GM21381 (cell line): Measurements from ENCODE around the gene FXYD7.

Source experiments
- ATAC-seq: cut with Tn5 transposase; IDR thresholded peaks from one replicate; pipeline ENCODE4 v1.9.1; 2021; ENCODE audit warnings: mild to moderate bottlenecking, moderate library complexity; ENCODE audit not compliant: unreplicated experiment

The FXYD7 gene

DNA sequence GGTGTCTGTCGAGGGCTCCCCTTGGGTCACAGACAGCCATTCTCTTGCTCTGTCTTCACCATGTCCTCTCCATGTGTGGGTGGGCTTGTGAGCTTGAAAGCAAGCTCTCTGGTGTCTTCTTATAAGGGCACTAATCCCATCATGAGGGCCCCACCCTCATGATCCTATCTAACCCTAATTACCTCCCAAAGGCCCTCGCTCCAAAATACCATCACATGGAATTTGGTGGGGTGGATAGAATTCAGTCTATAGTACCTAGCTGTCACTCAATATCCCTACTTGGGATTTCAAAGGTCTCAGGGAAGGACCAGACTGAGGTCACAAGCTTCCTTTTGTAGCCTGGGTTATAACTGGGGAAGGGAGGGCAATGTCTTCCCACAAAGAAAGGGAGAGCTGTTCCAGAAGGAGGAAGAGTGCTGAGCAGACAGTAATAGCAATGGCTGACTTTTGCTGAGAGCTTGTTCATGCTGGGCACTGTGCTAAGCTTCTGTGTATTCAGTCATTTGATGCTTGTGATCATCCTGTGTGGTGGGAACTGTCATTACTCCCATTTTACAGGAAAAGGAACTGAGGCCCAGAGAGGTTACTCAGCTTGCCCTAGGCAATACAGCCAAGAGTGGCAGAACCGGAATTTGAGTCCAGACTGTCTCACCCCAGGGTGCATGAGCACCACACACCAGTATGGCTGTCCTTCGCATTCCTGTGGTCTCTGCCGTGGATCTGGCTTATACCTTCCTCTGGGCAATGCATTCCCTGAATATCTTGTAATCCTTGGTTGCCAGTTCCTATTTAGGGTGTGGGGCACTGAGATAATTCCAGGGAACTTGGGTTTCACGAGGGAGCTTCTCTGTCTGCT is 19.6 kb downstream of the FXYD7 start:
- ATAC-seq, result no peak

GRCh38 chr19:35164418-35164817 is 21.4 kb downstream of the FXYD7 start:
- no peak for ATAC-seq

DNA sequence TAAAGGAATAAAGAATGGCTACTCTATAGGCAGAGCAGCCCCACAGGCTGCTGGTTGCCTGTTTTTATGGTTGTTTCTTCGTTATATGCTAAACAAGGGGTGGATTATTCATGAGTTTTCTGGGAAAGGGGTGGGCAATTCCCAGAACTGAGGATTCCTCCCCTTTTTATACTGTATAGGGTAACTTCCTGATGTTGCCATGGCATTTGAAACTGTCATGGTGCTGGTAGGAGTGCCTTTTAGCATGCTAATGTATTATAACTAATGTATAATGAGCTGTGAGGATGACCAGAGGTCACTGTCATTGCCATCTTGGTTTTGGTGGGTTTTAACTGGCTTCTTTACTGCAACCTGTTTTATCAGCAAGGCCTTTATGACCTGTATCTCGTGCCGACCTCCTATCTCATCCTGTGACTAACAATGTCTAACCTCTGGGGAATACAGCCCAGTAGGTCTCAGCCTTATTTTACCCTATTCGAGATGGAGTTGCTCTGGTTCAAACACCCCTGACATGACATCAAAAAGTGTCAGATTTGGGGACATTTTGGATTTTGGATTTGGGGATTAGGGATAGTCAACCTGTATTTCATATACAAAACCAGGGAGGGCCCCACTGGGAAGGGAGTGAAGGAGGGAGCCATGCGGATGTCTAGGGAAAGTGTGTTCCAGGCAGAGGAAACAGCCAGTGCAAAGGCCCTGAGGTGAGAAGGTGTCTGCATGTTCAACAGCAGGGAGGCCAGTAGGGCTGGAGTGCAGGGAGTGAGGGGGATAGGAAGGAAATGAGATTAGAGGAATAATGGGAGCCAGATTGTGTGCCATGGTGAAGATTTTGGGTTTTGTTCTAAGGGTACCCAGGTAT is 22.4 kb downstream of the FXYD7 start:
- ATAC-seq, result no peak

GRCh38 chr19:35166100-35167063 is 23.3 kb downstream of the FXYD7 start:
- no peak for ATAC-seq

- ATAC-seq, result no peak
These were observed 24.4 kb downstream of the FXYD7 start for GRCh38 chr19:35167251-35168119.

- no peak for ATAC-seq
These were observed 25.1 kb downstream of the FXYD7 start for GRCh38 chr19:35168196-35168595.

DNA sequence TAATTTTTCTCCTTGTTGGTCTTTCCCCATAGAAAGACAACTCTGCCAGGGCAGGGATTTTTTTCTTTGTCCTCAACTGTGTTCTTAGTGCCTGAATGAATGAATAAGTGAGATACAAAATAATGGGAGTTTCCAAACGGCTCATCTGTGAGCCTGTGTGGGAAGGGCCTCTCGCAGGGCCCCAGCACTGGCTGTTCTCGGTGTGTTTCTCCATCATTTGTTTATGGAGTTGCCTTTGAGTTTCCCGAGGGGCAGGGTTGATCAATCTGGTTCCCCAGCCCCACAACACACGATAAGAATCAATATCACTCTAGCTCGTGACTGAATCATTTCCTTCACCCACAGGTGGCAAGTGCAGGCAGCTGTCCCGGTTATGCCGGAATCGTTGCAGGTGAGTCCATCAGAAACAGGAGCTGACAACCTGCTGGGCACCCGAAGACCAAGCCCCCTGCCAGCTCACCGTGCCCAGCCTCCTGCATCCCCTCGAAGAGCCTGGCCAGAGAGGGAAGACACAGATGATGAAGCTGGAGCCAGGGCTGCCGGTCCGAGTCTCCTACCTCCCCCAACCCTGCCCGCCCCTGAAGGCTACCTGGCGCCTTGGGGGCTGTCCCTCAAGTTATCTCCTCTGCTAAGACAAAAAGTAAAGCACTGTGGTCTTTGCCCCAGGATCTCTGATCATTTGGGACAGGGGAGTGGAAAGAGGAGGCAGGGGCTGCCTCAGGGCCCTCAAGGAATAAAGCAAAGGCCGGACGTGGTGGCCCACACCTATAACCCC is 26.4 kb downstream of the FXYD7 start:
- ATAC-seq, result no peak

DNA sequence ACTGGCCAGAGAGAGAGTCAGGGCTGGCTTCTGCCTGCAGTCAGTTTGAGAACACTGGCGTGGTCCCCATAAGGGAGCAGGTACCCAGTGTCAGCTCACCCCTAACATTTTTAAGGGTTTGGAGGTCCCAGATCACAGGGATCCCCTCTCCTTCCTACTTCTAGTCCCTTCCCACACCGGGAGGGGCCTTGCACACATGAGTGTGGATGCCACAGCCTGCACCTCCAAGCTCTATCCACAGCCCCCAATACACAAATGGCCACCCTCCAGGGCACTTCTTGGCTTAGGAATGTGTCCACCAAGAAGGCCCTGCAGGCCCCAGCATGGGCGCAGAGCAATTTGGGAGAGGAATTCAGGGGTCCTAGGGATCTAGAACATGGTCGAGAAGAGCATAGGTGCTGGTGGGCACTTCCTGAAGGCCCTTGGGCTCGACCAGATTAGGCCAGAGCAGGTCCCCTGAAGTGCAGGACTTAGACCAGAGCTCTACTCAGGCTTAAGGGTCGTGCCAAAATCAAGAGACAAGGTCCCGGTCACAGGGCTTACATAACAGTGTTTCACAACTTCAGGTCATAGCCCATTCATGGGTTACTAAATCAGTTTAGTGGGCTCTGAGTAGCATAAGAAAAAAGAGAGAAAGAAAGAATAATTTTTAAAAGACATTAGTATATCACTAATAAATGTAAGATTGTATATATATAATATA is 27.5 kb downstream of the FXYD7 start:
- no peak for ATAC-seq

- no peak for ATAC-seq
These were observed 28.7 kb downstream of the FXYD7 start for GRCh38 chr19:35171730-35172129.

DNA sequence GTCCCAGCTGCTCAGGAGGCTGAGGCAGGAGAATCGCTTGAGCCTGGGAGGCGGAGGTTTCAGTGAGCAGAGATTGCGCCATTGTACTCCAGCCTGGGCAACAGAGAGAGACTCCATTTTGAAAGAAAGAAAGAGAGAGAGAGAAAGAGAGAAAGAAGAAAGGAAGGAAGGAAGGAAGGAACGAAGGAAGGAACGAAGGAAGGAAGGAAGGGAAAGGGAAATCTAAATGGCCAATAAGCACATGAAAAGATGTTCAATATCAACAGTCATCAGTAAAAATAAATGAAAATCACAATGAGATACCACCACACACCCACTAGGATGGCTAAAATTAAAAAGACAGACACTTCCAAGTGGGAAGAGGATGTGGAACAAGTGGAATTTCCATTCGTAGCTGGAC is 31.2 kb downstream of the FXYD7 start:
- no peak for ATAC-seq

GRCh38 chr19:35176181-35176570 is 33.1 kb downstream of the FXYD7 start:
- ATAC-seq, result no peak

DNA sequence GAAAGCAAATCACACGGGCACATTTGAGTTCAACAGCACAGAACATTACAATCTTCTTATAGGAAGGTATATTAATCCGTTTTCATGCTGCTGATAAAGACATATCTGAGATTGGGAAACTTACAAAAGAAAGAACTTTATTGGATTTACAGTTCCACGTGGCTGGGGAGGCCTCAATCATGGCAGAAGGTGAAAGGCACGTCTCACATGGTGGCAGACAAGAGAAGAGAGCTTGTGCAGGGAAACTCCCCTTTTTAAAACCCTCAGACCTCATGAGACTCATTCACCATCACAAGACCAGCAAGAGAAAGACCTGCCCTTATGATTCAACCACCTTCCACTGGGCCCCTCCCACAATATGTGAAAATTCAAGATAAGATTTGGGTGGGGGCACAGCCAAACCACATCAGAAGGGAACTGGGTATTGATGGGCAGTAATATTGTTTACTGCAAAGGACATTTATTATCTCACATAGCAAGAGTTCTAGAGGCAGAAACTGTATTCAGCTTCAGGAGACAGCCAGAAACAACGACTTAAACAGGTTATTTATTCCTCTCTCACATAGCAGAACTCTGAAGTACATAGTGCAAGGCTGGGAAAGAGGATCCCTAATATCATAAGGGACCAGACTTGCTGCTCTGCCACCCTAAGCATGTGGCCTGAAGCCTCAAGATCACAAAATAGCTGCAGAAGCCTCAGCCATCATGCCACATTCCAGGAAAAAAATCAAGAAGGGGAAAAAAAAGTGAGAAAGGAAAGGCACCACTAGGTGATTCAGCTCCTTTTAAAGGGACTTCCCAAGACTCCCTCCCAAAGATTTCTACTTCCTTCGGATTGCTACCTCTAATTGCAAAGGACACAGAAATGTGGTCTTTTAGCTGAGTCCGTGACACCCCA is 34.6 kb downstream of the FXYD7 start:
- ATAC-seq, result no peak

- no peak for ATAC-seq
These were observed 35.6 kb downstream of the FXYD7 start for GRCh38 chr19:35178701-35179100.

- ATAC-seq, result no peak
These were observed 36.8 kb downstream of the FXYD7 start for GRCh38 chr19:35179830-35180229.

DNA sequence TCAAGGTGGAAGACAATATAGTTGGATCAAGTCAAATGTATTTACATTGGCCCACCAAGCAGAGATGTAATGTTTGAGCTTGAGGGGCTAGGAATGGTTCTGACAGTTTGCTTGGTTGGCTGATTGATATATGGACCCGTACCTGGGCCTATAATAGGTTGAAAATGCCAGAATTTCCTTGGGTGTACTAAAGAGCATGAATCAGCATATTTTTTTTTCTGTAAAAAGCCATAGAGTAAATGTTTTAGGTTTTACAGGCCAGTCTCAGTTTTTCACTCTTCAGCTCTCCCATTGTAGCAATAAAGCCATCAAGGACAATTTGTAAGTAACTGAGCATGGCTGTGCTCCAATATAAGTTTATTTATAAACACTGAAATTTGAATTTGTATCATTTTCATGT is 38.3 kb downstream of the FXYD7 start:
- no peak for ATAC-seq

- no peak for ATAC-seq
These were observed 41.2 kb downstream of the FXYD7 start for GRCh38 chr19:35184267-35184666.

- no peak for ATAC-seq
These were observed 41.8 kb downstream of the FXYD7 start for GRCh38 chr19:35184884-35185283.
